Coronary artery (tissue), 2 donors: ENCODE results near the gene LYRM4.
"Not testable (repeated sequence)": the region's sequence is repeated elsewhere in the genome, so short reads cannot be mapped to it uniquely, and the experiment has no call there.

Experiments used
- DNase-seq: peaks from one replicate; pipeline ENCODE4 v3.0.0-alpha.2; 2017; ENCODE audit warnings: low spot score
- H3K27ac ChIP-seq, 2 donors: fragments of 200-600 bp; sonication (generic); one replicate each; pipeline ENCODE4 v1.5.1; 2016 to 2019
- H3K4me3 ChIP-seq: fragments of 200-600 bp; sonication (generic); 2 replicates; pipeline ENCODE4 v1.5.1; 2016; ENCODE audit warnings: mild to moderate bottlenecking, moderate library complexity
- TF ChIP-seq, protein P1 (sequence below): fragments of 200-600 bp; sonication (generic); IDR thresholded peaks from one replicate; pipeline ENCODE4 v1.5.1; 2019; ENCODE audit warnings: antibody characterized with exemption

LYRM4 gene

DNA sequence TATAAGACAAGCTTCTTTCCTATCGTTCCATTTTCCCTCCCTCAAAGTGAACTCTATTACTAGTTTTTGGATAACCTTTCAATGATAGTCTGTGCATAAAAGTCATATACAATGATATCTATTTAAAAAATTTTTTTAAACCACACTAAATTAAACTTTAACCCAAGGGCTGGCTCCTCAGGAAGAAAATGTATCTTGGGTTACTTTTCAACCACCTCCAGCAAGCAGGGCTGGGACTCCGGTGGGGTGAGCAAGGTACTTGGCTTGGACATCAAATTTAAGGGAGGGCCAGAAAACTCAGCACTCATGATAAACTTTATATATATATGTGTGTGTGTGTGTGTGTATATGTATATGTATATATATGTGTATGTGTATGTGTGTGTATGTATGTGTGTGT, 189.5 kb downstream of the LYRM4 start:
- TF ChIP-seq, protein P1, sequence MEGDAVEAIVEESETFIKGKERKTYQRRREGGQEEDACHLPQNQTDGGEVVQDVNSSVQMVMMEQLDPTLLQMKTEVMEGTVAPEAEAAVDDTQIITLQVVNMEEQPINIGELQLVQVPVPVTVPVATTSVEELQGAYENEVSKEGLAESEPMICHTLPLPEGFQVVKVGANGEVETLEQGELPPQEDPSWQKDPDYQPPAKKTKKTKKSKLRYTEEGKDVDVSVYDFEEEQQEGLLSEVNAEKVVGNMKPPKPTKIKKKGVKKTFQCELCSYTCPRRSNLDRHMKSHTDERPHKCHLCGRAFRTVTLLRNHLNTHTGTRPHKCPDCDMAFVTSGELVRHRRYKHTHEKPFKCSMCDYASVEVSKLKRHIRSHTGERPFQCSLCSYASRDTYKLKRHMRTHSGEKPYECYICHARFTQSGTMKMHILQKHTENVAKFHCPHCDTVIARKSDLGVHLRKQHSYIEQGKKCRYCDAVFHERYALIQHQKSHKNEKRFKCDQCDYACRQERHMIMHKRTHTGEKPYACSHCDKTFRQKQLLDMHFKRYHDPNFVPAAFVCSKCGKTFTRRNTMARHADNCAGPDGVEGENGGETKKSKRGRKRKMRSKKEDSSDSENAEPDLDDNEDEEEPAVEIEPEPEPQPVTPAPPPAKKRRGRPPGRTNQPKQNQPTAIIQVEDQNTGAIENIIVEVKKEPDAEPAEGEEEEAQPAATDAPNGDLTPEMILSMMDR, result no peak
- no peak for DNase-seq
- Histone ChIP-seq H3K4me3 (no peak overlapping the region), H3K27ac (no peak overlapping the region)

DNA sequence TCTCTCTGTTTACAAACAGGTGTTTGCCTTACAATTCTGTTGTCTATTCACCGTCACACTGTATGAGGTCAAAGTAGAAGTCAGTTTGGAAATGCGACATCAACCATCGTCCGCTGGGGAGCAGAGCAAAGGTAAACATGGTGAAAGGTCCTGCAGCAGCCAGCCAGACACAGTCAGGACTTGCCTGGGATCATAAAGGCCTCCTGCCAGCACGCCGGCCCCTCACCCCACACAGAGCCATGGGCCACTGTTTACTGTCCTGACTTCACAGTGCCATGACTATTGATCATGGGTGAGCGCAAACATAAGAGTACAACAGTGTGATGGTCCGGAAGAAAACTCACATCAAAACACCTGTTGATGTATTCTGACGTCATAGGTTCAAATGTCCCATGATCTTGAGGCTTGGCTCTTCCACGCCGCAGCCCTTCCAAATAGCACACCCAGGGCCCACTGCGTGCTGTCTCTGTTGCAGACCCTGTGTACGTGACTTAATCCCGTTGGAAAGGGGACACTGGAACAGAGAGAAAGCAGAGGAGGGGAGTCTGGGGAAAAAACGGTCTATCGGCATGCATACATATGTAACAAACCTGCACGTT, 192.5 kb downstream of the LYRM4 start:
- H3K4me3 ChIP-seq, result no peak overlapping the region
- no peak for DNase-seq
- TF ChIP-seq, protein P1, result no peak
- H3K27ac ChIP-seq, result no peak overlapping the region

DNA sequence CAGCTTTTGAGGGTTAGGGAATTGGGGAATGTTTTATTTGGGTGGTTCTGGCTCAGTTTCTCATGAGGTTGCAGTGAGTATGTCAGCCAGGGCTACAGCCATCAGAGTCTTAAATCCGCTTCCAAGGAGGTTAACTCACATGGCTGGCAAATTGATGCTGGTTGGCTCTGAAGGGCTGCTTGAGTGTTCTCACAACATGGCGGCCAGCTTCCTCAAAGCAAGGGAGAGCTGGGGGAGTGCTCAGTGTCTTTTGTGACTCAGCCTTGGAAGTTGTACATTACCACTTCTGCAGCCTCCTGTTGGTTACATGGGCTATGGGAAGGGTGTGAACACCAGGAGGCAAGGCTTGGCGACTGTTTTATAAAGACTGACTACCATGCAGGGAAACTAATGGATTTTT, 193.4 kb downstream of the LYRM4 start:
- TF ChIP-seq, protein P1, result no peak
- Histone ChIP-seq H3K4me3 (no peak overlapping the region), H3K27ac (no peak overlapping the region)
- DNase-seq, result no peak

DNA sequence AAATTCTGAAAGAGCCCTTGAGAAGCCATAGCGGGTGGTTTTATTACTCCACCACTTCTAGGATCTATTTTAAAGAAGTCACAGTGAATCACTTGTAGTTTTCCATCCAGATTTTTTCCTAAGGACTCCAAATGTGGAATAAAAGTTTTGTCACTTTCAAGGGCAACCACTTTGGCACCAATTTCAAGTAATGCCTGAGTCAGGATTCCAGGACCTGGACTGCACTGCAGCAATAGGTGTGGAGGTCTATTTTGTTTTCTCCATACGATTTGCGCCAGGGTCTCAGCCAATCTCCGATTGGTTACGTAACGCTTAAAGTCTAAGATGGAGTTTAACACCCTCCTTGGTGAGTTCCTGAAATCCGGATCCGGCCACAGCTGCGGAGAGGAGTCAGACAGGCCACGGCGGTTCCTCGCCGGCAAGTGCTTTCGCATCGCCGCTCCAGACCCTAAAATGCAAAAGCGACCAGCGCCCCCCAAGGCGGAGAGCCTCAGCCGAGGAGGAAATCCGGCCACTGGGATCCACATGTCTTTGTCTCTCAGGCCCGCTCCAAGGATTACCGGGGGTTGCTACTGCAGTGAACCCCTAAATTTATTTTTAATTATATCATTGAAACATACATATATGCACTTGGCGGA, 194.2 kb downstream of the LYRM4 start:
- no peak overlapping the region for H3K4me3 ChIP-seq
- TF ChIP-seq, protein P1, result no peak
- no peak for DNase-seq
- no peak overlapping the region for H3K27ac ChIP-seq

DNA sequence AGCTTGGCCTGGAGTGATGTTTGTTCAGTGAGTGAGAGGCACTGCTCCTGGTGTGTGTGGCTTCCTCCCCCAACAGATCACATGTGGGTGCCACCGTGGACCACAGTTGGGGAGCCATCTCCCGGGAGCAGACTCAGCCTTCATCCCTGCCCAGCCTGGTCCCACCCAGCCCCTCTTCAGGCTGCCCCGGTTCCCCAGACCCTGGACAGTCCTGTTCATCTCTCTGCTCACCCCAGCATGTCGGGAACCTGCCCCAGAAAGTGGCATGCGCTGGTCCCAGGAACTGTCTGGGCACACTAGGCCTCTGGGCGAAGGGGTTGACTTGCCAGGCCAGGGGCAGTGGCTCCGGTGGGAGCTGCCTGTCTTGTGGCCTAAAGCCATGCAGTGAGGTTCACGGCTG, 197.1 kb downstream of the LYRM4 start:
- TF ChIP-seq, protein P1, result no peak
- Histone ChIP-seq H3K4me3 (no peak overlapping the region), H3K27ac (no peak overlapping the region)
- DNase-seq, result no peak

DNA sequence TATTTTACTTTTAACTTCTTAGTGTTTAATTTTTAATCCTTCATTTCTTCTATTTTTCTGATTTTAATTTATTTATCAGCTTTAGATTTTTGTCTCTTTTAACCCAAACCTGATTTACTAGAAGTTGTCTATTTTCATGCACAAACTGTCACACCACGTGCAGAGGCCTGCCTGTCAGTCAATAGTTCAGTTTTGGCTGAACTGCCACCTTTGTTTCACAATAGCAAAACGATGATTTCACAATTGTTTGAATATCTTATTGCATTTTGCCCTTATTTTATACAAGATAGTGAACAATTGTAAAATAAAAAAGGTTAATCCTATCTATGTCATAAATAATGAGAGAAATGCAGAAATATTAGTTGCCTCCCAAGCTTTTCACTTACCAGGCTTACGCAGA, 199.6 kb downstream of the LYRM4 start:
- Histone ChIP-seq H3K27ac (no peak overlapping the region), H3K4me3 (no peak overlapping the region)
- TF ChIP-seq, protein P1, result no peak
- DNase-seq, result no peak

DNA sequence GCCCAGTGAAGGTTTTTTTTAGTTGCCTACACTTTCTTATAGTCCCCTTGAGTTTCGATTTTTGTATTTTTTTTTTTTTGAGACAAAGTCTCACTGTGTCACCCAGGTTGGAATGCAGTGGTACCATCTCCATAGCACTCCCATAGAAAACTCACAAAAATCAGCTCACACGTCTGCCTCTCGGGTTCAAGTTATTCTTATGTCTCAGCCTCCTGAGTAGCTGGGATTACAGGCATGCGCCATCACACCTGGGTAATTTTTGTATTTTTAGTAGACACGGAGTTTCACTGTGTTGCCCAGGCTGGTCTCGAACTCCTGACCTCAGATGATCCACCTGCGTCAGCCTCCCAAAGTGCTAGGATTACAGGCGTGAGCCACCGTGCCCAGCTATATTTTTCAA, 200.3 kb downstream of the LYRM4 start:
- H3K27ac ChIP-seq, H3K4me3 ChIP-seq, DNase-seq: not testable (repeated sequence)
